ENCODE measurements around the gene CEP170.
"Not testable (repeated sequence)": the region's sequence is repeated elsewhere in the genome, so short reads cannot be mapped to it uniquely, and the experiment has no call there.

- TF ChIP-seq CTCF, POLR2A (IDR thresholded peaks at IDR 0.05): not testable (repeated sequence)
Measured at GRCh38 chr1:243183661-243184060, 71.4 kb downstream of the CEP170 start.

Measured in uterus (tissue), 2 donors.